RWPE1 (cell line): Measurements from ENCODE around the gene AAMDC.

ENCODE experiments used
- CTCF ChIA-PET: fragments of 350-600 bp; sonication (Branson Sonifier 250); formaldehyde crosslinking; extraction: SDS; loops from one replicate; lab custom pipeline; 2021; lab: Yijun Ruan, JAX
- POLR2A ChIA-PET: fragments of 400-600 bp; formaldehyde crosslinking; extraction: SDS; loops from one replicate; lab custom pipeline; 2020; ENCODE audit warnings: antibody characterized with exemption; ENCODE audit not compliant: low non-redundant PET; lab: Yijun Ruan, JAX
- DNase-seq: peaks from one replicate; pipeline ENCODE4 v3.0.0; 2012; ENCODE audit warnings: low spot score
- H3K27ac ChIP-seq: fragments of 450-650 bp; 2 replicates; pipeline ENCODE4 v1.5.1; 2017
- CTCF ChIP-seq: fragments of 450-650 bp; conservative IDR thresholded peaks from 2 replicates; pipeline ENCODE4 v1.5.1; 2017; ENCODE audit warnings: low read depth, mild to moderate bottlenecking

The AAMDC gene

GRCh38 chr11:77783025-77783424 is 37.9 kb upstream of the AAMDC start:
- TF ChIP-seq CTCF, result no peak
- POLR2A ChIA-PET, result no interaction called here
- CTCF ChIA-PET, result no interaction called here
- no peak for DNase-seq
- no peak overlapping the region for H3K27ac ChIP-seq

GRCh38 chr11:77784572-77784971 is 36.4 kb upstream of the AAMDC start:
- no peak overlapping the region for H3K27ac ChIP-seq
- TF ChIP-seq CTCF, result no peak
- ChIA-PET CTCF (interaction anchor here (0.7 kb wide), 1 partner anchor 8 kb away, joined by 5 read pairs; no protein-coding TSS in a partner anchor), POLR2A (no interaction called here)
- no peak for DNase-seq

GRCh38 chr11:77789061-77789730 is 31.7 kb upstream of the AAMDC start:
- H3K27ac ChIP-seq, result peak overlapping the region; percentile 46
- TF ChIP-seq CTCF, result no peak
- ChIA-PET CTCF (no interaction called here), POLR2A (no interaction called here)
- DNase-seq, result no peak

GRCh38 chr11:77789731-77790476 is 31.0 kb upstream of the AAMDC start:
- DNase-seq, result no peak
- peak overlapping the region; percentile 46 for H3K27ac ChIP-seq
- CTCF ChIA-PET, result no interaction called here
- no peak for TF ChIP-seq CTCF
- POLR2A ChIA-PET, result no interaction called here

GRCh38 chr11:77791301-77791700 is 29.6 kb upstream of the AAMDC start:
- ChIA-PET POLR2A (no interaction called here), CTCF (interaction anchor here (0.6 kb wide), 1 partner anchor 436 kb away, joined by 3 read pairs; no protein-coding TSS in a partner anchor)
- TF ChIP-seq CTCF, result no peak
- DNase-seq, result no peak
- H3K27ac ChIP-seq, result no peak overlapping the region

- ChIA-PET POLR2A (no interaction called here), CTCF (no interaction called here)
- no peak for TF ChIP-seq CTCF
- no peak for DNase-seq
- H3K27ac ChIP-seq, result no peak overlapping the region
These were observed 27.0 kb upstream of the AAMDC start for GRCh38 chr11:77793972-77794371.
